ENCODE measurements around the gene RALGPS2.

RALGPS2 gene

DNA sequence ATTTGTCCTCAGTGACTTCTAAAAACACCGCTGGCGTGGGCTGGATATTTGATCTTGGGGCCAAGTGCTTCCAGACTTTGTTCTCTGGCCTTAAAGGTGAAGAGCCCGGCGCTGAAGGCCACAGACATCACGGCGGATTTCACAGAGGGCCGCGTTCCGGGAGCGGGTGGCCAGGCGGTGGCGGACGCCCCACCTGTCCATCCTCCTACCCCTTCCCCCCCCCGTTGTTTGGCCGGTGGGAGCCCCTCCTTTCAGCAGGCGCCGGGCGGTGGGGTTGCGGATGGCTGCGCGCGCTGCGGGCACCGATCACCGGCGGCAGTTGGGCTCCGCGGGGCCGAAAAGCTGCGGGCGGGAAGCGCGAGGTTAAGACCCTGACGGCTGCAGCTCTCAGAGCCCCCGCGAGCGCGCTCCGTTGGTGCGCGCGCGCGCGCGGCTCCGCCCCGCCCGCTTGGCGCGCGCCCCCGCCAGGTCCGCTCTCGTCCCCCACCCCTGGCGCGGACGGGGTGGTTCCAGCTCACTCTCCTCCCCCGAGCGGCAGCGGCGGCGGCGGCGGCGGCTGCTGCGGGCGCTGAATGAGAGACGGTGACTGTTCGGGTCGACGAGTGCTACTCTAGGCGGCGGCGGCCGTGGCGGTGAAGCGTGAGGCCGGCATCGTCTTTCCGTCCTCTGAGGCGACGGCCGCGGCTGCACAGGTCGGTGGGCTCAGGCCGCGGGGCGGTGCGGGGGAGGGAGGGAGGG lies at the start of gene RALGPS2:
TSS of gene RALGPS2 (plus strand) at position 517 of the 738 bp plus-strand sequence. CDS start 51,521 bp downstream, outside the sequence.
- DNase-seq (ENCODE audit: low read depth): no peak

DNA sequence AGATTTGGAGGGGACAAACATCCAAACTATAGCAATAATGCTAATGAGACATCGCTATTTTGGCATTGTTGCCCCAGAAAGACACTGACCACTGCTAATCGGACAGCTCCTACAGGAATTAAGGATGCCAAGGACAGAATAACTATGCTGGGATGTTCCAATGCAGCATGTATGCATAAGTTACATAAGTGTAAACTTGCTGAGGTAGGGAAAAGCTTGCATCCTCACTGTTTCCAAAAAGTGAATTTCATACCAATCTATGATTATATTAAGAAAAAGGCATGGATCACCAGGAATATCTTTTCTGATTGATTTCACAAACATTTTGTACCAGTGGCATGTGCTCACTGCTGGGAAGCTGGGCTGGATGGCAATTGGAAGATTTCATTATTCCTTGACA lies 45.8 kb upstream of the RALGPS2 start:
- DNase-seq (ENCODE audit: low read depth): no peak

DNA sequence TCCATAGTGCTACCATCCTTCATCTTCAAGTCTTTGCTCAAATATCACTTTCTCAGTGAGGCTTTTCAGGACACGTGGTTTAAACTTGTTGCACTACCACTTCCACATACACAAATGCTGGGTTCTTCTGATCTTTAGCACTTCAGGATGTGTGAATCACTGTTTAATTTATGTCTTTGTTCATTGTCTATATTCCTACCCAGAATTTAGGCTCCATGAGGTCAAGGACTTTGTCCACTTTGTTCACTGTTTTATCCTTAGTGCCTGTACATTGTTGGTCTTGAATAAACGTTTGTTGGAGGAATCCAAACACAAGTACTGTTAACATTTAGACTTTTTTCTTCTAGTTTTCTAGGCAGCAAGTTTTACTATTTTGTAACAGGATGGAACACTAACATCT lies 42.6 kb upstream of the RALGPS2 start:
- no peak for DNase-seq (ENCODE audit: low read depth)

DNA sequence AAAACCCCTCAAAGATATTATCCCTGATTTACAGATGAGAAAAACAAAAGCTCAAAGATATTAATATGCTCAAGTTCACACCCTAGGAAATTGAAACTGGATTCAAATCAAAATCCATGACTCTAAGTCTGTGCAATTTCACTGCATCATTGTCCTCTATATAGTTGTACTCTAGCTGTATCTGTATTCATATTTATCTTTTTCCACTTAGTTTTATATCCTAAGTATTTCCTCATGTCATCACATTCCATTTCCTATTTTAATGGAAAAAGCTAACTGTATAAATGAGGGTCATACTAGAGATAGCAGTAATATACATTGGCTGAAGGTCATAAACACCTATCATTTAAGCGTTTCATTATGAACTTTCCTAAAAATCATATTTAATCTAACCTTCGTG lies 42.2 kb upstream of the RALGPS2 start:
- DNase-seq (ENCODE audit: low read depth): no peak

GRCh38 chr1:178683291-178683690 lies 41.8 kb upstream of the RALGPS2 start:
- DNase-seq (ENCODE audit: low read depth): no peak

DNA sequence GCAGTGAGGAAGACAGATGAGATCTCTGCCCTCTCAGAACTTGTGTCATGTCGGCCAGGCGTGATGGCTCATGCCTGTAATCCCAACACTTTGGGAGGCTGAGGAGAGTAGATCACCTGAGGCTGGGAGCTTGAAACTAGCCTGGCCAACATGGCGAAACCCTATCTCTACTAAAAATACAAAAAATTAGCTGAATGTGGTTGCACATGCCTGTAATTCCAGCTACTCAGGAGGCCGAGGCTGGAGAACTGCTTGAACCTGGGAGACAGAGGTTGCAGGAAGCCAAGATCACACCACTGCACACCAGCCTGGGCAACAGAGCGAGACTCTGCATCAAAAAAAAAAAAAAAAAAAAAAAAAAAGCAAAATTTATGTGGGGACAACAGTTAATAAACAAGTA lies 40.9 kb upstream of the RALGPS2 start:
- no peak for DNase-seq (ENCODE audit: low read depth)

DNA sequence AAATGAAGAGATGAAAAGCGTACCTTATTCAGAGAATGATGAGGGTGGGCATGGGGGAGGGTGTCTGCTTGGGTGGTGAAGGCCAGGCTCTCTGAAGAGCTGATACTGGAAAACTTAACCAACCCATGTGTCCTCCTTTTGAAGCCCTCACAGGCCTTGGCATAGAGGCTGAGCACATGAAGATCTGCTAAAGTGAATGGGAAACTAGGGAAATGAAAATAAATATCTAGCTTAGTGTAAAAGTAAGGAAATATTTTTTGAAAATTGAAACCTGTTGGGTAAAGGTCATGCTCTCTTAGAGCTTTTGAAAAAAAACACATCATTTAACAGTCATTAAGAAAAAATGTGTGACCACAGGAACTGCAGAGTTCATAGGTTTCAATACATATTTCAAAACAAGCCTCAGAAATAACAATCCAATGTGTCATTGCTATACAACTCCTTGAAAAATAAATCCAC lies 40.5 kb upstream of the RALGPS2 start:
- peak; percentile 82 for DNase-seq (ENCODE audit: low read depth)

DNA sequence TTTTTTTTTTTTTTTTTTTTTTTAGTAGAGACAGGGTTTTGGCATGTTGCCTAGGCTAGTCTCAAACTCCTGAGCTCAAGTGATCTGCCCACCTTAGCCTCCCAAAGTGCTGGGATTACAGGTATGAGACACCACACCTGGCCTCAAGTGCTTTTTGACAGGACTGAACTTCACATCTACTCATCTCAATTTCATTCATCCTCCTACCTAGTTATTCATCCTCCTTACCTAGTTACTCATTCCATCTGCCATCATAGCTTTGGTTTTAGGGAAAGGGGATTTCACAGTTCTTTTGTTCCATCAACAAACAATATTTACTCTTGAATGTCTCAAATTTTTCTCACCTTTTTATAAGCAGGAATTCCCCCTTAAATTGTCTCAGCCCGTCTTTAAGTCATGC lies 38.6 kb upstream of the RALGPS2 start:
- no peak for DNase-seq (ENCODE audit: low read depth)

DNA sequence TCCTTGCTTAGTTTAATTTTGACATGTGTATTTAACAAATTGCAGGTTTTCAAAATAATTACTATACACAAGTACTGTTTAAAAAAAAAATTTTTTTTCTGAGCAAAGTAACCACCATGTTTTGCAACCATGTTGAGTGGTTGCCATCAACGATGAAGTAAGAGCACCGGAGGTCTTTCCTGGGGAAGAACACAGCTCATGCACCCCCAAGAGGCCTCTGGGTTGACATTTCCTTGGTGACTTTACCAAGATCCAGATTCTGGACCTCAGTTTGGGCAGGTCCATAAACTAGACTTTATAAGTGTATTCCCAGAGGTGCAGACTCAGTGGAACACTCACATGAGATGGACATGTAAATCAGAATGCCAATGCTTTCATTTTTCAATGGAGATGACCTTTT lies 36.8 kb upstream of the RALGPS2 start:
- no peak for DNase-seq (ENCODE audit: low read depth)

- no peak for DNase-seq (ENCODE audit: low read depth)
Measured at GRCh38 chr1:178689769-178690168, 35.3 kb upstream of the RALGPS2 start.

DNA sequence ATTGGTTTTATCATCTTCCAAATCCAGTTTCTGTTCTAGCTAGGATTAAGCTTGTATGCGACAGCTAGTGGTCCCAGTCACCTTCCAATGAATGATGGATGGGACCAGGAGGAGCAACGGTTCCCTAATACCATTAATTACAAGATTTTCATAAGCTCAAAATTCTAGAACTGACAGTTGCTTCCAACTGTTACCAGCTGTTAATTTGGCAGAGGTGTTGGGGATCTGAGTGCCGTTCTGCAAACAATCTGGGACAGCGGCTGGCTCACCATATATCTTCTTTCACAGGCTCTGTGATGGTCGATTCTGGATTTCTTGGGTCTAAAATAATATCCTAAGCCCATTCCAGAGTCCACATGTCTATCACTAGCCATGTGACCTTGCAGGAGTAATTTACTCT lies 34.5 kb upstream of the RALGPS2 start:
- DNase-seq (ENCODE audit: low read depth): no peak

- no peak for DNase-seq (ENCODE audit: low read depth)
Measured at GRCh38 chr1:178692564-178693327, 32.3 kb upstream of the RALGPS2 start.

GRCh38 chr1:178693366-178693765 lies 31.7 kb upstream of the RALGPS2 start:
- no peak for DNase-seq (ENCODE audit: low read depth)

- DNase-seq (ENCODE audit: low read depth): no peak
Measured at GRCh38 chr1:178694923-178695525, 30.0 kb upstream of the RALGPS2 start.

- no peak for DNase-seq (ENCODE audit: low read depth)
Measured at GRCh38 chr1:178702146-178702545, 22.9 kb upstream of the RALGPS2 start.

DNA sequence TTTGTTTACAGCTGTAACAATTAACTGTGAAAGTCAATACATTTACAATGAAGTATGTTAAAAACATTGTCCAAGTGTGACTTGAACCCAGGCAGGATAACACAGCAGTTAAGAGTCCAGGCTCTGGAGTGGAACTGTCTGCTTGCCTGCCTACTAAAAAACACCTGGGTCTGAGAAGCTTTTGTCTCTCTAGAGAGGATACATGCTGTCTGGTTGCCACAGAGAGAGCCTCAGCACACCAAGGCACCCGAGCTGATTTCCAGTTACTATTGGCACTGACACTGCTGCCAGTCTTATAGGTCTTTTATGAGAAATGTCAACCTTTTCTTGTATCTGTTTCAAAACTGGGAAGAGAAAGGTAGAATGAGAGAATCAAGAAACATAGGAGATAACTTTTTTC lies 20.2 kb upstream of the RALGPS2 start:
- DNase-seq (ENCODE audit: low read depth): no peak

DNA sequence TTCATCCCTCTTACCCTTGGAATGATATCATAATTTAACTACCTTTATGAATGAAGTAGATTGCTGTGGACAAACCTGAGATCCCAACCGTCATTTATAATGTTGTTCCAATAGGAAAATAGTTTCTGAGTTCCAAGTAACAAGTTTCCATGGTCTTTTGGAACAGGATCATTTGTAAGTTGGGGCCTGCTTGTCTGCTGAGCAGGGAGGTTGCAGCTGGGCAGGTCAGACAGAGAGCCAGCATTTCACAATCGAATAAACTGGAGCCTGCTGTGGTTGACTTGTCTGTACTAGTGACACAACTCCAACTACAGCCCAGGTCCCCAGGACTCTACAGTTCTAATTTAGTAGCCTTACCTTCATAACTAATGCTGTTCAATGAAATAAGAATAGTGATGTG lies 18.6 kb upstream of the RALGPS2 start:
- DNase-seq (ENCODE audit: low read depth): no peak

- no peak for DNase-seq (ENCODE audit: low read depth)
Measured at GRCh38 chr1:178713259-178713658, 11.8 kb upstream of the RALGPS2 start.

DNA sequence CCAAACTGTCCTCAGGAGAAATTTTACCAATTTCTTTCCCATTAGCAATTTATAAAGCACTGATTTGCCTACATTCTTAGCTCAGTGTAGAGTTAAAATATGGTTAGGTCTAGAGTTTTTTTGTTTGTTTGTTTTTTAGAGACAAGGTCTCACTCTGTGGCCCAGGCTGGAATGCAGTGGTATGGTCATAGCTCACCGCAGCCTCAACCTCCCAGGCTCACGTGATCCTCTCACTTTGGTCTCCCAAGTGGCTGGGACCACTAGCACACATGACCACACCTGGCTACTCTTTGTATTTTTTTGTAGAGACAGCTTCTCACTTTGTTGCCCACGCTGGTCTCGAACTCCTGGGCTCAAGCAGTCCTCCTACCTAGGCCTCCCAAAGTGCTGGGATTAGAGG lies 10.6 kb upstream of the RALGPS2 start:
- DNase-seq (ENCODE audit: low read depth): no peak

GRCh38 chr1:178716111-178716510 lies 8.9 kb upstream of the RALGPS2 start:
- no peak for DNase-seq (ENCODE audit: low read depth)

DNA sequence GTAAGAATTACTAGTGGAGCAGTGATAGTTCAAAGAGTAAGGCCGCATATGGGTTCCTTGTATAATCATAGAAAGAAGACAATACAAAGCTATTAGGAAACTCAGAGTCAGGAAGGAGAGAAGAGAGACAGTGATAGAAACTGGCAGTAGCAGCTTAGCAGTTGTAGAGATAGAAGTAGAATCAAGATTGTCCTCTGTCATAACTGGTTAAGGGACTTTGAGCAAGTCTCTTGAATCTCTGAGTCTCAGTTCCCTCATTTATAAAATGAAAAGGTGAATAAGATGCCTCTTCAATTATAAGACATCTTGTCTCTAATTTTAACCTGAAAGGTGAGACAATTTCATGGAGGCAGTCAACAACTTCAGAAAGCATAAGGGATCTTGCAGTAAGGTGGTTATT lies 6.5 kb upstream of the RALGPS2 start:
- DNase-seq (ENCODE audit: low read depth): no peak

- no peak for DNase-seq (ENCODE audit: low read depth)
Measured at GRCh38 chr1:178723546-178723945, 1.5 kb upstream of the RALGPS2 start.

GRCh38 chr1:178724376-178724727 lies 692 bp upstream of the RALGPS2 start:
- no peak for DNase-seq (ENCODE audit: low read depth)

Measured in HS-27A (cell line).